ENCODE measurements around the gene ZNF219.

ZNF219 gene

GRCh38 chr14:21059842-21060613 is 38.4 kb downstream of the ZNF219 start:
- Histone ChIP-seq H3K27me3 (replicated peaks; ENCODE audit: control insufficient read depth, insufficient read depth, low read length) (no peaks in the 10 kb centered on the region; the same call in 1 of the 2 replicates), H3K36me3 (ENCODE audit: control insufficient read depth, insufficient read depth, low read length) (no peaks in the 10 kb centered on the region), H3K4me3 (replicated peaks; ENCODE audit: low read depth, low read length) (no peak overlapping the region)
- no peak for TF ChIP-seq CTCF (IDR thresholded peaks at IDR 0.05; ENCODE audit: insufficient read depth, low read length, poor library complexity, severe bottlenecking)
- DNase-seq (ENCODE audit: extremely low read depth, insufficient read length), result no peak

GRCh38 chr14:21058903-21059302 is 39.6 kb downstream of the ZNF219 start:
- no peak for DNase-seq (ENCODE audit: extremely low read depth, insufficient read length)
- no peak for TF ChIP-seq CTCF (IDR thresholded peaks at IDR 0.05; ENCODE audit: insufficient read depth, low read length, poor library complexity, severe bottlenecking)
- no peak overlapping the region for H3K4me3 ChIP-seq (replicated peaks; ENCODE audit: low read depth, low read length)
- H3K36me3 ChIP-seq (ENCODE audit: control insufficient read depth, insufficient read depth, low read length), result no peaks in the 10 kb centered on the region
- no peaks in the 10 kb centered on the region for H3K27me3 ChIP-seq (replicated peaks; ENCODE audit: control insufficient read depth, insufficient read depth, low read length)

GRCh38 chr14:21057803-21058675 is 40.4 kb downstream of the ZNF219 start, which contains the start of gene RNASE8:
TSS of gene RNASE8 (plus strand) at chr14:21057822. CDS start at chr14:21057893, 71 bp downstream.
- no peak within 1 kb of the TSS for H3K4me3 ChIP-seq (replicated peaks; ENCODE audit: low read depth, low read length)
- TF ChIP-seq CTCF (IDR thresholded peaks at IDR 0.05; ENCODE audit: insufficient read depth, low read length, poor library complexity, severe bottlenecking), result peak; percentile 36
- DNase-seq (ENCODE audit: extremely low read depth, insufficient read length), result no peak
- no peaks in the 10 kb centered on the region for H3K27me3 ChIP-seq (replicated peaks; ENCODE audit: control insufficient read depth, insufficient read depth, low read length)
- H3K36me3 ChIP-seq (ENCODE audit: control insufficient read depth, insufficient read depth, low read length), result no peaks in the 10 kb centered on the region

- H3K36me3 ChIP-seq (ENCODE audit: control insufficient read depth, insufficient read depth, low read length), result no peaks in the 10 kb centered on the region
- no peaks in the 10 kb centered on the region for H3K27me3 ChIP-seq (replicated peaks; ENCODE audit: control insufficient read depth, insufficient read depth, low read length)
- TF ChIP-seq CTCF (IDR thresholded peaks at IDR 0.05; ENCODE audit: insufficient read depth, low read length, poor library complexity, severe bottlenecking), result no peak
- no peak overlapping the region for H3K4me3 ChIP-seq (replicated peaks; ENCODE audit: low read depth, low read length)
- no peak for DNase-seq (ENCODE audit: extremely low read depth, insufficient read length)
Observed at GRCh38 chr14:21056520-21057163, 41.8 kb downstream of the ZNF219 start.

GRCh38 chr14:21055432-21056117 is 42.9 kb downstream of the ZNF219 start:
- no peak for DNase-seq (ENCODE audit: extremely low read depth, insufficient read length)
- Histone ChIP-seq H3K4me3 (replicated peaks; ENCODE audit: low read depth, low read length) (no peak overlapping the region), H3K27me3 (replicated peaks; ENCODE audit: control insufficient read depth, insufficient read depth, low read length) (no peaks in the 10 kb centered on the region), H3K36me3 (ENCODE audit: control insufficient read depth, insufficient read depth, low read length) (no peaks in the 10 kb centered on the region)
- TF ChIP-seq CTCF (IDR thresholded peaks at IDR 0.05; ENCODE audit: insufficient read depth, low read length, poor library complexity, severe bottlenecking), result no peak

Data from GM06990 (cell line).